Stomach smooth muscle (tissue), 2 donors: ENCODE measurements around the gene PTPRR.

Experiments
- H3K27ac ChIP-seq: one replicate; pipeline ENCODE4 v1.7.0; 2013; ENCODE audit warnings: mild to moderate bottlenecking, low read length, inconsistent platforms
- H3K27me3 ChIP-seq, 2 donors: one replicate each; pipeline ENCODE4 v1.7.0; 2013; ENCODE audit warnings: low read length in 2 of 2; ENCODE audit not compliant: insufficient read depth in 2 of 2, control insufficient read depth in 1 of 2
- H3K36me3 ChIP-seq, 2 donors: one replicate each; pipeline ENCODE4 v1.7.0; 2013; ENCODE audit warnings: low read length in 2 of 2; ENCODE audit not compliant: control insufficient read depth in 2 of 2, insufficient read depth in 2 of 2
- H3K4me1 ChIP-seq: one replicate; pipeline ENCODE4 v1.7.0; 2013; ENCODE audit warnings: low read length; ENCODE audit not compliant: control insufficient read depth, insufficient read depth
- H3K4me3 ChIP-seq, 2 donors: one replicate each; pipeline ENCODE4 v1.7.0; 2013; ENCODE audit warnings: low read length in 2 of 2
- H3K9ac ChIP-seq, 2 donors: one replicate each; pipeline ENCODE4 v1.7.0; 2013; ENCODE audit warnings: low read length in 2 of 2, mild to moderate bottlenecking in 1 of 2
- H3K9me3 ChIP-seq, 2 donors: one replicate each; pipeline ENCODE4 v1.7.0; 2013; ENCODE audit warnings: low read length in 2 of 2; ENCODE audit not compliant: control insufficient read depth in 2 of 2
- donor health status: healthy.
- donor health status: Pancreatic carcinoma.

Gene PTPRR

DNA sequence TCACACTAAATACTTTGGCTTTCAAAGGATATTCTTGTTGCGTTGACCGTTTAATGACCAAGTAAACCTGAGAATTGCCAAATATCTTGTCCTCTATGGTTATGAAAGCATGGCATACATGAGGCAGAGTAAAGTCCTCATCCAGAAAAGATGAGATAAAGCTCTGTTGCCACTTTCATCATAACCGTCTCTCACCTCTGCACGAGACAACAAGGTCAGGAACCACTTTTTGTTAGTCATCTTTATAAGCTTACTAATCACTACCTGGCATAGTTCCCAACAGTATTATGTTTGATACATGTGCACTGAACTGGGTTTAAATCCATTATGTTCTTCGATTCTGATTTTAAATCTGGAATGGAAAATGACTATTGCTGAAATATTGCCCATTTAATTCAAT is 314.6 kb downstream of the PTPRR start:
- Histone ChIP-seq H3K4me3 (no peak overlapping the region), H3K4me1 (peaks cover 2% of the 10 kb centered on the region), H3K27me3 (peaks cover 6 to 18% of the 10 kb centered on the region in 2 donors), H3K36me3 (no peaks in the 10 kb centered on the region), H3K27ac (no peak overlapping the region), H3K9me3 (no peaks in the 10 kb centered on the region), H3K9ac (no peak overlapping the region)

- Histone ChIP-seq H3K36me3 (no peaks in the 10 kb centered on the region), H3K9me3 (no peaks in the 10 kb centered on the region), H3K4me1 (peaks cover 2% of the 10 kb centered on the region), H3K27me3 (peaks cover 6 to 10% of the 10 kb centered on the region in 2 donors), H3K27ac (no peak overlapping the region), H3K9ac (no peak overlapping the region), H3K4me3 (no peak overlapping the region)
These were observed 315.9 kb downstream of the PTPRR start for GRCh38 chr12:70604662-70605061.

DNA sequence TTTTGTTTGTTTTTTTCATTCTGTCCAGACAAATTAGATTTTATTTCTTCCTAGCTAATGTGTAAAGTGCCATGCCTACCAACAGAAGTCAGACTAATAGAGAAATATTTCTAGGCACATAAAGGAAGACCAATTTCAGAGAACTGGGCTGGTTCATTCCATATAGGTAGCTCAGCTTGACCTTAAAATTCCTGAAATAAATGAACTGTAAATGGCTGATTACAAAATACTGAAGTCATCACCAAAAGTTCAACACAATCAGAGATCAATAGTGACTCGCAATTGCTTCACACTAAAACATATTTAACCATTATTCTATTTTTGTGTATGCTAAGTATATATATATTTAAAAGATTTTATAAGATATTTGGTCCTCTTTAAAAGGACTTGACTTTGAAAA is 317.5 kb downstream of the PTPRR start:
- no peak overlapping the region for H3K27ac ChIP-seq
- no peak overlapping the region for H3K9ac ChIP-seq
- no peaks in the 10 kb centered on the region for H3K27me3 ChIP-seq
- no peaks in the 10 kb centered on the region for H3K36me3 ChIP-seq
- no peak overlapping the region for H3K4me3 ChIP-seq
- no peaks in the 10 kb centered on the region for H3K4me1 ChIP-seq
- no peaks in the 10 kb centered on the region for H3K9me3 ChIP-seq

DNA sequence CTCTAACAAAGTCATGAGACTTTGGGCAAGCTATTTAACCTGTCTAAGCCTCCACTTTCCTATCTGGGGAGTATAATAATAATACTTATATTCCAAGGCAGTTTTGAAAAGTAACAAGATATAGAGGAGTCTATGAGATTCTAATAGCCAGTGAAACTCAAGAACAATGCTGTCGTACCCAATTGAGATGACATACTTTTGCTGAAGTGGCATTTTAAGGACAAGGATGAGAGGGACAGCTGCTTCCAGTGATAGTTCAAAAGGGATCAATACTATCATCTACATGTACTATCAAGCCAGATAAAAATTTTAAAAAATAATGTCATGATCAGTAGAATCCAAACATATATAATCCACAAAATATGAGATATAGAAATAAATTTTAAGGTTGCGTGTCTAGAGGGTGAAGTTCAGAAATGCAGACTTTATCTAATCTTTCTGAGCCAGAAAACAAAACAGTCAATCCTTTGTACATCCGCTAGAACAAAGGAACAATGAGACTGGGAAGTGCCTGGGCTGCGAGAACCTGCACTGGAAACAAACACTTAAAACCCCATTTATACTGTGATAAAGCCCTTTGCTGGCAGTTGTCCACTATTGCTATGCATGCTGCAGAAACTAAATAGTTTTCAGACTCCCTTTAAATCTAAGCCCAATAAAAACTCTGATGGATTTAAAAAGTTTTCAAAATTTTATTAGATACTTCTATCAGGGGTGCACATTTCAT is 321.9 kb downstream of the PTPRR start:
- Histone ChIP-seq H3K4me3 (no peak overlapping the region), H3K9ac (no peak overlapping the region), H3K4me1 (no peaks in the 10 kb centered on the region), H3K27ac (no peak overlapping the region), H3K27me3 (no peaks in the 10 kb centered on the region), H3K9me3 (no peaks in the 10 kb centered on the region), H3K36me3 (no peaks in the 10 kb centered on the region)

DNA sequence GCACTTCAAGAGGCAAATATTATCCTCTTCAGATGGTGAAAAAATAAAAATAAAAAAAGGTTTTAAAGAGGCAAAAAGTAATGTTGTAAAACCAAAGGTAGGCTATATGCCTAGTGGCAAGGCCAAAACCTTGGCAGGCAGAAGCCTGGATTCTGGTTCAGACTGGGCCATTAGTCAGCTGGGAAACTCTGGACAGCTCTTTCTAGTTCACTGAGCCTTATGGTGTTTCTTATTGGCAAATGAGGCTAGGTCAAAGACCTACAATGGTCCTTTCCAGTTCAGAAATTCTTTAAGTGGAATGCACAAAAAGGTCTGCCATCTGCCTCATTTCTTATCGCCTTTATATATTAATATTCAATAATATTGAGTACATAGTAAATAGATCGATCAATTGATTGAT is 327.9 kb downstream of the PTPRR start:
- H3K27me3 ChIP-seq = peaks cover 0 to 4% of the 10 kb centered on the region in 2 donors
- no peak overlapping the region for H3K4me3 ChIP-seq
- H3K27ac ChIP-seq = no peak overlapping the region
- H3K36me3 ChIP-seq = no peaks in the 10 kb centered on the region
- no peaks in the 10 kb centered on the region for H3K4me1 ChIP-seq
- no peak overlapping the region for H3K9ac ChIP-seq
- no peaks in the 10 kb centered on the region for H3K9me3 ChIP-seq

GRCh38 chr12:70590549-70591226 is 329.9 kb downstream of the PTPRR start:
- H3K4me3 ChIP-seq = no peak overlapping the region
- H3K9me3 ChIP-seq = no peaks in the 10 kb centered on the region
- H3K27ac ChIP-seq = no peak overlapping the region
- H3K9ac ChIP-seq = no peak overlapping the region
- H3K4me1 ChIP-seq = no peaks in the 10 kb centered on the region
- peaks cover 0 to 4% of the 10 kb centered on the region in 2 donors for H3K27me3 ChIP-seq
- H3K36me3 ChIP-seq = no peaks in the 10 kb centered on the region

DNA sequence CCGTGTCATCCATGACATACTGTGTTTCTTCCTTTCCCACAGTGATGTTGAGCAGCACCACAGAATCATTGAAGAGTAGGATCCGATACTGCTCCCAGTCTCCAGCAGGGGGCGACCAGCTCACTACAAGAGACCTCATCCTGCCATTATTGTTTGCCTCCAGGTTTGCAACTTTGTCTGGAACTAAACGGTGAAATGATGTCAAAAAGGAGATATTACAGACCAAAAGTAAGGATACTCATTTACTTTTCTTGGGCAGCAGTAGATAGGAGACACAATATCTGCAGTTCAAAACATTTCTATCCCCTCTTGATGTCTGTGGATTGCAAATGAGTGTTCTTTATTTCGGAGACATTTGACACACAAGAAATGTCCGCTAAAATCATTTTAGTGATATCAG is 330.5 kb downstream of the PTPRR start:
- Histone ChIP-seq H3K9ac (no peak overlapping the region), H3K36me3 (no peaks in the 10 kb centered on the region), H3K4me1 (no peaks in the 10 kb centered on the region), H3K9me3 (no peaks in the 10 kb centered on the region), H3K27ac (no peak overlapping the region), H3K4me3 (no peak overlapping the region), H3K27me3 (peaks cover 0 to 4% of the 10 kb centered on the region in 2 donors)
